GM18909 (cell line): ENCODE measurements around the gene ENTPD6.
"Not testable (repeated sequence)": the region's sequence is repeated elsewhere in the genome, so short reads cannot be mapped to it uniquely, and the experiment has no call there.

ENCODE experiments used
- ATAC-seq: cut with Tn5 transposase; IDR thresholded peaks from one replicate; pipeline ENCODE4 v1.9.1; 2021; ENCODE audit warnings: mild to moderate bottlenecking; ENCODE audit not compliant: unreplicated experiment, poor library complexity

The ENTPD6 gene

GRCh38 chr20:25195014-25195961, at the start of gene ENTPD6:
Gene ENTPD6 (plus strand): TSS chr20:25195712. CDS start chr20:25206537, 10,825 bp downstream.
- ATAC-seq = peak; percentile 79

GRCh38 chr20:25146976-25147375, 48.5 kb upstream of the ENTPD6 start:
- ATAC-seq = no peak

GRCh38 chr20:25147716-25148115, 47.8 kb upstream of the ENTPD6 start:
- no peak for ATAC-seq

- ATAC-seq = no peak
These were observed 47.1 kb upstream of the ENTPD6 start for GRCh38 chr20:25148181-25148981.

GRCh38 chr20:25148982-25149846, 46.3 kb upstream of the ENTPD6 start:
- no peak for ATAC-seq

GRCh38 chr20:25150016-25150415, 45.5 kb upstream of the ENTPD6 start:
- no peak for ATAC-seq

GRCh38 chr20:25158043-25158442, 37.5 kb upstream of the ENTPD6 start:
- no peak for ATAC-seq

GRCh38 chr20:25160467-25160866, 35.0 kb upstream of the ENTPD6 start:
- ATAC-seq = peak; percentile 81

- no peak for ATAC-seq
These were observed 34.6 kb upstream of the ENTPD6 start for GRCh38 chr20:25160897-25161296.

- ATAC-seq = no peak
These were observed 30.4 kb upstream of the ENTPD6 start for GRCh38 chr20:25165128-25165527.

- ATAC-seq = not testable (repeated sequence)
These were observed 29.3 kb upstream of the ENTPD6 start for GRCh38 chr20:25166105-25166782.

- ATAC-seq = no peak
These were observed 22.2 kb upstream of the ENTPD6 start for GRCh38 chr20:25173321-25173720.

GRCh38 chr20:25173886-25174308, 21.6 kb upstream of the ENTPD6 start:
- ATAC-seq = no peak

- ATAC-seq = no peak
These were observed 19.3 kb upstream of the ENTPD6 start for GRCh38 chr20:25176184-25176583.

GRCh38 chr20:25177890-25178321, 17.6 kb upstream of the ENTPD6 start:
- ATAC-seq = no peak

- no peak for ATAC-seq
These were observed 16.7 kb upstream of the ENTPD6 start for GRCh38 chr20:25178563-25179438.

- ATAC-seq = no peak
These were observed 15.9 kb upstream of the ENTPD6 start for GRCh38 chr20:25179439-25180089.

- ATAC-seq = not testable (repeated sequence)
These were observed 11.1 kb upstream of the ENTPD6 start for GRCh38 chr20:25184391-25184790.
